ENCODE results near the gene NR0B2. TPM values are rescaled to one million over a fixed set of nuclear protein-coding genes. Genes with fewer than 3 reads are reported as not detected.

Gene NR0B2
- total and polyA plus RNA-seq, 2 of the 13 experiments (the other 11 are each of a cell fraction or from before 2014, with no cell fraction given): 72.5 to 133 TPM

DNA sequence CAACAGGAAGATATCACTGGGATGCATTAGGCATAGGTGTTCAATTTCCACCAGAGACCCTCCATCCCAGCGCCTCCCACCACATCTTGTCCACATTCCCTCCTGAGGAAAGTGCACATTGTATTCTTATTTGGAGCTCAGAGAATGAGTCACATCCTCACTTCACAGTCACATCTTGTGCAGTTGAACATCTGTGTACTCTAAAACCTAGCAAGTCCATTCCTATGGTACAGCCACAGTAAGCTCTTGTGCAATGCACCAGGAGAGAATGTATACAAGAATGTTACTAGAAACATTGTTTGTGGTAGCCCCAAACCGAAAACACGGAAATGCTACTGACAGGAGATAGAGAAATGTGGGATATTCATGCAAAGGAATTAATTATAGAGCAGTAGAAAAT lies 48.1 kb upstream of the NR0B2 start (continued):
- TF ChIP-seq PREB (CRISPR knock-in tag; IDR thresholded peaks at IDR 0.05) (no peak), ZNF382 (CRISPR knock-in tag; IDR thresholded peaks at IDR 0.05; ENCODE audit: borderline replicate concordance) (no peak), UBTF (CRISPR knock-in tag; IDR thresholded peaks at IDR 0.05) (no peak), SATB2 (CRISPR knock-in tag; IDR thresholded peaks at IDR 0.05) (no peak), NFIB (CRISPR knock-in tag; IDR thresholded peaks at IDR 0.05; ENCODE audit: borderline replicate concordance) (no peak), SIX4 (CRISPR knock-in tag; IDR thresholded peaks at IDR 0.05) (no peak), NFRKB (IDR thresholded peaks at IDR 0.05) (no peak), ZSCAN20 (CRISPR knock-in tag; IDR thresholded peaks at IDR 0.05; ENCODE audit: borderline replicate concordance) (no peak), ZKSCAN8 (CRISPR knock-in tag; IDR thresholded peaks at IDR 0.05; ENCODE audit: borderline replicate concordance) (peak; percentile 86), IRF2 (CRISPR knock-in tag; IDR thresholded peaks at IDR 0.05) (peak; percentile 64), ZNF230 (CRISPR knock-in tag; IDR thresholded peaks at IDR 0.05) (no peak), ZNF850 (CRISPR knock-in tag; conservative IDR thresholded peaks at IDR 0.05) (no peak), ZNF720 (CRISPR knock-in tag; IDR thresholded peaks at IDR 0.05) (no peak), ZNF766 (CRISPR knock-in tag; IDR thresholded peaks at IDR 0.05; ENCODE audit: borderline replicate concordance) (no peak), MBNL3 (CRISPR knock-in tag; conservative IDR thresholded peaks at IDR 0.05) (no peak), ZNF275 (CRISPR knock-in tag; IDR thresholded peaks at IDR 0.05; ENCODE audit: borderline replicate concordance) (no peak)
- TF ChIP-seq, protein P1, sequence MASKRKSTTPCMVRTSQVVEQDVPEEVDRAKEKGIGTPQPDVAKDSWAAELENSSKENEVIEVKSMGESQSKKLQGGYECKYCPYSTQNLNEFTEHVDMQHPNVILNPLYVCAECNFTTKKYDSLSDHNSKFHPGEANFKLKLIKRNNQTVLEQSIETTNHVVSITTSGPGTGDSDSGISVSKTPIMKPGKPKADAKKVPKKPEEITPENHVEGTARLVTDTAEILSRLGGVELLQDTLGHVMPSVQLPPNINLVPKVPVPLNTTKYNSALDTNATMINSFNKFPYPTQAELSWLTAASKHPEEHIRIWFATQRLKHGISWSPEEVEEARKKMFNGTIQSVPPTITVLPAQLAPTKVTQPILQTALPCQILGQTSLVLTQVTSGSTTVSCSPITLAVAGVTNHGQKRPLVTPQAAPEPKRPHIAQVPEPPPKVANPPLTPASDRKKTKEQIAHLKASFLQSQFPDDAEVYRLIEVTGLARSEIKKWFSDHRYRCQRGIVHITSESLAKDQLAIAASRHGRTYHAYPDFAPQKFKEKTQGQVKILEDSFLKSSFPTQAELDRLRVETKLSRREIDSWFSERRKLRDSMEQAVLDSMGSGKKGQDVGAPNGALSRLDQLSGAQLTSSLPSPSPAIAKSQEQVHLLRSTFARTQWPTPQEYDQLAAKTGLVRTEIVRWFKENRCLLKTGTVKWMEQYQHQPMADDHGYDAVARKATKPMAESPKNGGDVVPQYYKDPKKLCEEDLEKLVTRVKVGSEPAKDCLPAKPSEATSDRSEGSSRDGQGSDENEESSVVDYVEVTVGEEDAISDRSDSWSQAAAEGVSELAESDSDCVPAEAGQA (IDR thresholded peaks at IDR 0.05; ENCODE audit: low read depth): no peak
- TF ChIP-seq, protein P1 (CRISPR knock-in tag; IDR thresholded peaks at IDR 0.05; ENCODE audit: borderline replicate concordance): no peak

Measured in HepG2 (cell line).